ENCODE results near the gene TET1.
"Not testable (repeated sequence)": the region's sequence is repeated elsewhere in the genome, so short reads cannot be mapped to it uniquely, and the experiment has no call there.

Gene TET1

GRCh38 chr10:68717435-68717834, 157.3 kb downstream of the TET1 start:
- no peak for DNase-seq

DNA sequence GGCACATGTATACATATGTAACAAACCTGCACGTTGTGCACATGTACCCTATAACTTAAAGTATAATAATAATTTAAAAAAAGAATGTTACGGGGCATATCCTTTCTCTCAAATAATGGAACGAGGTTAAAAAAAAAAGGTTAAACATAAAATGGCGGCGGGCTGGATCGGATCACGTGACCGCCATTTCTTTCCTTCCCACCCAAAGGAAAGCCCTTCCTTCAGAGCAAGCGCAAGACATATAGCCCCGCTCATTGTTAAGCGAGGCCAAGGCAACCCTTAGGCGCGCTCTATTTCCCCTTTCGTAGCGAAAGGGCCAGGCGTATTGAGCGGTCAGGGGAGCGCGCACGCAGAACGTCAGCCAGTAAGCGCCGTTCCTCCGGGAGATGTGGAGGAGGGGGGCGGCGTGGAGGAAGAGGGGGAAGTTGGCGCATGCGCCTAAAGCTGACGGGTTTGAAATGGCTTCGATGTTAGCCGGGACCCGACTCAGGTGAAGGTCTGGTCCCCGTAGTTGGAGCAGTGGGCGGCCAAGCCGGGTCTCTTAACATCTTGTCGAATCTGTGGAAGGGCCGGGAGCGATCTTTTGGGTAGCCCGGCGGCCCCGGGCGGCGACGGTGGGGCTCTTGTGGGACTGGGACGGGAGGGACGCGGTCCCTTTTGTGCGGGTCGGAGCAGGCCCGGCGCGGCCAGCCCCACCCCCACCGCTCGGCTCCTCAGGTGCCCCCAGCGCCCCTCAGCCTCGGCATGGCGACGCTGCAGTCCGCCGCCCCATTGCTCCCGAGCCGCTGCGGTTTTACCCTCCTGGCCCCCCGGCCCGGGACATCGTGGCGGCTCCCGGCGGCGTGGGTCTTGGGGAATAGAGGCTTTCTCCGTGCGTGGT, 160.9 kb downstream of the TET1 start, which contains the start of gene CCAR1:
Gene CCAR1, plus strand, starts transcription at position 447 of the 880 bp plus-strand sequence. CDS start 1,266 bp downstream, outside the sequence.
- peak; percentile 99 for DNase-seq

GRCh38 chr10:68721673-68722335, 161.7 kb downstream of the TET1 start:
- DNase-seq, result no peak

GRCh38 chr10:68725016-68725415, 164.9 kb downstream of the TET1 start:
- DNase-seq, result no peak

- no peak for DNase-seq
Measured at GRCh38 chr10:68727146-68727545, 167.0 kb downstream of the TET1 start.

- DNase-seq, result no peak
Measured at GRCh38 chr10:68732651-68733050, 172.5 kb downstream of the TET1 start.

- DNase-seq, result no peak
Measured at GRCh38 chr10:68734349-68734748, 174.2 kb downstream of the TET1 start.

GRCh38 chr10:68735119-68735518, 175.0 kb downstream of the TET1 start:
- DNase-seq, result no peak

GRCh38 chr10:68735739-68736138, 175.6 kb downstream of the TET1 start:
- DNase-seq, result not testable (repeated sequence)

GRCh38 chr10:68740676-68741075, 180.5 kb downstream of the TET1 start:
- not testable (repeated sequence) for DNase-seq

DNA sequence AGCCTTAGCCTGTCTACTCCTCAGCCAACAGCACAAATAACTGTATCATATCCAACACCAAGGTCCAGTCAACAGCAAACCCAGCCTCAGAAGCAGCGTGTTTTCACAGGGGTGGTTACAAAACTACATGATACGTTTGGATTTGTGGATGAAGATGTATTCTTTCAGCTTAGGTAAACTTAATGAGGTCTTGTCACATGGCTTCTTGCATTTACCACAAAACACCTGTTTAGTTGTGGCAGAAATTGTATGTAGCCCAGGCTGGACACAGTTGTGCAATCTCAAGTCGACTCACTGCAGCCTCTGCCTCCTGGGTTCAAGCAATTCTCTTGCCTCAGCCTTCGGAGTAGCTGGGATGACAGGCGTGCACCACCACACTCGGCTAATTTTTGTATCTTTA, 182.3 kb downstream of the TET1 start:
- no peak for DNase-seq

All from activated effector memory CD4-positive, alpha-beta T cell treated with anti-CD3 and anti-CD28 coated beads, Interleukin-2, amount 50 U/mL, for 16 hours (primary cell).